ENCODE data around the gene SHB. TPM values are rescaled to one million over a fixed set of nuclear protein-coding genes. Genes with fewer than 3 reads are reported as not detected.

SHB gene
- total and polyA plus RNA-seq, 2 donors: 10.4 to 17.1 TPM

GRCh38 chr9:38015266-38015665 is 53.8 kb downstream of the SHB start:
- no peak overlapping the region for H3K4me3 ChIP-seq (ENCODE audit: low read depth, low read length)
- no peak for DNase-seq (ENCODE audit: extremely low spot score)

GRCh38 chr9:38012767-38013450 is 56.1 kb downstream of the SHB start:
- no peak overlapping the region for H3K27ac ChIP-seq (ENCODE audit: low read depth)
- H3K4me3 ChIP-seq (ENCODE audit: low read depth, low read length): no peak overlapping the region
- H3K4me1 ChIP-seq (ENCODE audit: insufficient read depth): no peaks in the 10 kb centered on the region
- H3K36me3 ChIP-seq (ENCODE audit: insufficient read depth): no peaks in the 10 kb centered on the region
- WGBS: 91% methylated on average over 9 of the region's 9 CpGs
- DNase-seq (ENCODE audit: extremely low spot score): no peak

More at GRCh38 chr9:38015266-38015665, 53.8 kb downstream of the SHB start:
- 44% methylated on average over 4 of the region's 4 CpGs for WGBS
- Histone ChIP-seq H3K36me3 (ENCODE audit: insufficient read depth) (no peaks in the 10 kb centered on the region), H3K4me1 (ENCODE audit: insufficient read depth) (peaks cover 2% of the 10 kb centered on the region), H3K27ac (ENCODE audit: low read depth) (no peak overlapping the region)

DNA sequence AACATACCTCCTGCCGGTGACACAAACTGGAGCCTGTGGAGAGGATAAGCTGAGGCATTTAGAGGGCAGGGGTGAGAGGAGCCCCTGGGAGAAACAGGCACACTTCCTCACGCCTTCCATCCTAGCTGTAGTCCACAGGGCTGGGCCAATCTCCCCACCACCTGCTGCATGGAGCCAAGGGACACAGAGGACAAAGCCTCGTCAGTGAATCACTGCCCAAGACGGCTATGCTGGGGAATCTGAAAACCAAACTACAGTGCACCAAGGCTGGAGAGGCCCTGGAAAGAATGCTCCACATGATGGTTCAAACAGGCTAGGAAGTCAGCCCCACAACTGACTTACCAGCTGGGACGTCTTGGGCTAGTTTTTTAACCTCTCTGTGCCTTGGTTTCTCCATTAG is 57.0 kb downstream of the SHB start:
- 90% methylated on average over 5 of the region's 5 CpGs for WGBS
- DNase-seq (ENCODE audit: extremely low spot score): no peak
- Histone ChIP-seq H3K4me3 (ENCODE audit: low read depth, low read length) (no peak overlapping the region), H3K27ac (ENCODE audit: low read depth) (no peak overlapping the region), H3K36me3 (ENCODE audit: insufficient read depth) (no peaks in the 10 kb centered on the region), H3K4me1 (ENCODE audit: insufficient read depth) (no peaks in the 10 kb centered on the region)

DNA sequence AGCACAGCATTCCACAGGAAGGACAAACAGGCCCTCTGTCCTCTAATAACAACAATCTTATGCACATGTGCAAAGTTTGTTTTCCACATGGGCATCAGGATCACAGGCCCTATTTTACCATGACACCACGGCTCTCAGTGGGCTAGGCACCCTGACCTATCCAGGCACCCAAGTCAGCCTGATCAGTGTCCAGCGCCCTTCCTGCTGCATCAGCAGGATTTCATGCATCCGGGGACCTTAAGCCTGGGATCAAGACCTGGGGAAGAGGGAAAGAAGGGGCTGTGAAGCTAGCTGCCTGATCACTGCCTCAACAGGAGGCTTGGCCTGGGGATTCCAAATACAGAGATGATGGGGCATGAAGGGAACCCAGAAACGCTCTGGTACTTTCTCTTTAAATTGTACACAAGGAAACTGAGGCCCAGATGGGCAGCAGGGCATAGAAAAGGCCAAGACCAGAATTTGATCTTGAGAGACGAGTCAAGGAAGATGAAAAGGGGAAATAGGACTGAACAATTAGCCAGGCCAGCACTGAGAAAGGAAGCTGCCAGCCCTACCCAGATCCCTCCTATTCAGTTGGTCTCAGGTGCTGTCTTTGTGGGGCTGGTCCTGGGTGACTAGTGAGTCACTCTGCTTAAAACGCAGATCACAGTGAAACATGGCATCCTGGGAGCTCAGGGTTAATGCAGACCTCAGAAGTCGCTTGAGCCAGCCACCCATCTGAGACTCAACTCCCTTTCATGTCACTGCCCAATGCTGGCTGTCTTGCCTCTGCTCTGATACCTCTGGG is 57.9 kb downstream of the SHB start:
- no peak overlapping the region for H3K27ac ChIP-seq (ENCODE audit: low read depth)
- H3K4me3 ChIP-seq (ENCODE audit: low read depth, low read length): no peak overlapping the region
- no peaks in the 10 kb centered on the region for H3K4me1 ChIP-seq (ENCODE audit: insufficient read depth)
- no peaks in the 10 kb centered on the region for H3K36me3 ChIP-seq (ENCODE audit: insufficient read depth)
- no peak for DNase-seq (ENCODE audit: extremely low spot score)
- WGBS: 85% methylated on average over 7 of the region's 7 CpGs

GRCh38 chr9:38009990-38010389 is 59.0 kb downstream of the SHB start:
- H3K4me3 ChIP-seq (ENCODE audit: low read depth, low read length): no peak overlapping the region
- 82% methylated on average over 4 of the region's 4 CpGs for WGBS
- H3K27ac ChIP-seq (ENCODE audit: low read depth): no peak overlapping the region
- H3K36me3 ChIP-seq (ENCODE audit: insufficient read depth): no peaks in the 10 kb centered on the region
- no peaks in the 10 kb centered on the region for H3K4me1 ChIP-seq (ENCODE audit: insufficient read depth)
- no peak for DNase-seq (ENCODE audit: extremely low spot score)

DNA sequence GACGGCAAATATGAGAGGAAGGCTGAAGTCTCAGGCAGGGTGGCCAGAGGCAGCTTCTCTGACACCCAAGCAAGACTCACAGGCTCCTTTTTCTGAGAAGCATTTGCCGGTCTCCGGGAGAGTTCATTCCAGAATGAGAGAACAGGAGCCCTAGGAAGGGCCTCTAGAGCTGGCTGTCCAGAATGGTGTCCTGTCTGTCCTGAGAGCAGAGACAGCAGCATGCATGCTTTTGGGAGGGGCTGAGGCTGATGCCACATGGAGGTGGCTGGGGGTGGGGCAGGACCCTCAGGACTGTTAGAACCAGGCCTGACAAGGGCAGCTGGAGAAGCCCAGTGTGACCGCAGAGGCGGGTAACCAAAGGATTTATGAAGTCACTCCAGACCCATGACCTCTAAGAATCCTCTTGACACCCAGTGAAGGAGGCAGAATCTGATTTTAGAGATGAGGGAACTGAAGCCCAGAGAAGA is 60.0 kb downstream of the SHB start:
- no peaks in the 10 kb centered on the region for H3K36me3 ChIP-seq (ENCODE audit: insufficient read depth)
- no peaks in the 10 kb centered on the region for H3K4me1 ChIP-seq (ENCODE audit: insufficient read depth)
- H3K27ac ChIP-seq (ENCODE audit: low read depth): no peak overlapping the region
- H3K4me3 ChIP-seq (ENCODE audit: low read depth, low read length): no peak overlapping the region
- no peak for DNase-seq (ENCODE audit: extremely low spot score)
- 88% methylated on average over 5 of the region's 5 CpGs for WGBS

DNA sequence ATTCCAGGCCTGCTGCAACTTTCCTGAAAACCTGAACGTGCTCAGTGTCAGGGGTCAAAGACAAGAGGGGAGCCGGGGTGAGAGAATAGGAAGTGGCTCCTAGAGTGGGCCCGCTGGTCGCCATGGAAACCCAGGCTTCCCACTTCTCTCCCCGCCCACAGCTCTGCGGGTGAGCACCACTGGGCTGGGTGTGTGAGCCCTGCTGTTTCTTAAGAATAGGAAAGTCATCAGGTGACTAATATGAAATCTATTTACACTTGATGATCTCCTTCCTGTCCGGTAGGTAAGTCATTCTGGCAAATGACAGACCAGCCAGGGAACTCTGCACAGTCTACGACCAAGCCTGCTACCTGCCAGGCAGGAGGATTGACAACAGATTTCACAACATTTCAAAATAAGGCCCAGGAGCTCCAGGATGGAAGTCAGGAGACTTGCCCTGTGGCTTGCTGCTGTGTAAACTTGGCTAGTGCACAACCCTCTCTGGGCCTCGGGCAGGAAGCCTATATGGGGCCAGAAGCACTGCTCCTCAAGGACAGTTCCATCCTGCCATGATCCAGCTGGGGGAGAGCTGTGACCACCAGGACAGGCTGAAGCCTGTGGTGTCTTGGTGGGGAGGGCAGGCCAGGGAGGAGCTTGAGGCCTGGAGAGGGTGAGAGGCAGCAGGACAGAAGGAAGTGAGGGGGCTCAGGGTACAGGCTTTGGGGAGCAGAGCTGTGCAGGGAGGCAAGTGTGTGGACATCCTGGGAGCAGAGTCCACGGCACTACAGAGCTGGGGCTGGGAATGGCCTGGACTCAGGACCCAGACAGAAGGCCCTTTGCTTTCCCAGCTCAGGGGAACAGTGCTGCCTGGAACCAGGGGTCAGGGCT is 60.6 kb downstream of the SHB start:
- no peaks in the 10 kb centered on the region for H3K4me1 ChIP-seq (ENCODE audit: insufficient read depth)
- H3K36me3 ChIP-seq (ENCODE audit: insufficient read depth): no peaks in the 10 kb centered on the region
- DNase-seq (ENCODE audit: extremely low spot score): no peak
- WGBS: 56% methylated on average over 10 of the region's 10 CpGs
- H3K4me3 ChIP-seq (ENCODE audit: low read depth, low read length): no peak overlapping the region
- peak overlapping the region; percentile 14 for H3K27ac ChIP-seq (ENCODE audit: low read depth)

- 95% methylated on average over 5 of the region's 5 CpGs for WGBS
- no peaks in the 10 kb centered on the region for H3K4me1 ChIP-seq (ENCODE audit: insufficient read depth)
- no peak for DNase-seq (ENCODE audit: extremely low spot score)
Observed at GRCh38 chr9:38007016-38007415, 62.0 kb downstream of the SHB start.

GRCh38 chr9:38006163-38006562 is 62.9 kb downstream of the SHB start:
- no peak overlapping the region for H3K27ac ChIP-seq (ENCODE audit: low read depth)
- H3K4me3 ChIP-seq (ENCODE audit: low read depth, low read length): no peak overlapping the region
- 80% methylated on average over 7 of the region's 7 CpGs for WGBS
- no peaks in the 10 kb centered on the region for H3K36me3 ChIP-seq (ENCODE audit: insufficient read depth)
- no peak for DNase-seq (ENCODE audit: extremely low spot score)
- H3K4me1 ChIP-seq (ENCODE audit: insufficient read depth): no peaks in the 10 kb centered on the region

More at GRCh38 chr9:38007016-38007415, 62.0 kb downstream of the SHB start:
- H3K27ac ChIP-seq (ENCODE audit: low read depth): no peak overlapping the region
- H3K4me3 ChIP-seq (ENCODE audit: low read depth, low read length): no peak overlapping the region
- no peaks in the 10 kb centered on the region for H3K36me3 ChIP-seq (ENCODE audit: insufficient read depth)

GRCh38 chr9:38004809-38005560 is 64.0 kb downstream of the SHB start:
- no peaks in the 10 kb centered on the region for H3K4me1 ChIP-seq (ENCODE audit: insufficient read depth)
- H3K36me3 ChIP-seq (ENCODE audit: insufficient read depth): no peaks in the 10 kb centered on the region
- WGBS: 90% methylated on average over 12 of the region's 12 CpGs
- no peak overlapping the region for H3K4me3 ChIP-seq (ENCODE audit: low read depth, low read length)
- no peak for DNase-seq (ENCODE audit: extremely low spot score)
- H3K27ac ChIP-seq (ENCODE audit: low read depth): no peak overlapping the region

DNA sequence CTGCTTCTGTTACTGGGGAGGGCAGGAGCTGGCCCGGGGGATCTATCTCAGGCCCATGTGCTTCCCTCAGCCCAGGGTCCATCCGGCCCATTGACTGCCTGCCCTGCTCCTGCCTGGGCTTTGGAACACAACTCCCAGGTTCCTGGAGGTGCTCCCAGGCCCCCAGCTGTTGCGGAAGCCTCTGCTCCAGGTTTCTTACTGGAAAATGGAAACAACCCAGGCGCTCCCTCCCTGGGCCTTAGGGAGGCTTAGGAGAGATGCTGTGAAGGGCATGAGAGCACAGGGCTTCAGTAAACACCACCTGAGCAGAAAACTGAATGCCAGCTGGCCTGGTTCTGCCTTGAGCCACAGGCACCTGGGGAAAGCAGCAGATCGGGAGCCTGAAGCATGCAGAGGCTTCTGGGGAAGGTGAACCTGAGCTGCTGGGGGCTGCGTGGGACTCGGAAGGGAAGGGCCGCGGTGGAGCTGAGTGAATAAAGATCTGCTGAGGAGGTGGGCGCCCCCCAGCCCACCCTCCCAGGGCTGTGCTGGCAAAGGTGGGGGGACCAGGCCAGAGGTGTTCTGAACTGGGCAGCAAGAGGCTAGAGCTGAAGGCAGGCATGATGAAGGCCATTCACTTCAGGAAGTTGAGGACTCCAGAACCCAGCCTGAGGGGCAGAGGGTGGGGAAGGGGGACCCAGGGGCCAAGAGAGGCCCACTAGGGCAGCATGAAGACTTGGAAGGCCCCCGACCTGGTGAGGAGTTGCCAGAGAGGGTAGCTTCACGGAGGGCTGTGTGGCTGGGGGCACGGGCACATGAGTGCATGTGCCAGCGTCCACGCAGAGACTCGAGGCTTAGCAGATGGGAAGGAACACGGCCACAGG is 64.8 kb downstream of the SHB start:
- Histone ChIP-seq H3K4me1 (ENCODE audit: insufficient read depth) (no peaks in the 10 kb centered on the region), H3K36me3 (ENCODE audit: insufficient read depth) (no peaks in the 10 kb centered on the region), H3K4me3 (ENCODE audit: low read depth, low read length) (no peak overlapping the region), H3K27ac (ENCODE audit: low read depth) (no peak overlapping the region)
- 88% methylated on average over 17 of the region's 17 CpGs for WGBS
- no peak for DNase-seq (ENCODE audit: extremely low spot score)

GRCh38 chr9:38003230-38003629 is 65.8 kb downstream of the SHB start:
- no peak for DNase-seq (ENCODE audit: extremely low spot score)
- Histone ChIP-seq H3K4me1 (ENCODE audit: insufficient read depth) (no peaks in the 10 kb centered on the region), H3K4me3 (ENCODE audit: low read depth, low read length) (no peak overlapping the region), H3K36me3 (ENCODE audit: insufficient read depth) (no peaks in the 10 kb centered on the region), H3K27ac (ENCODE audit: low read depth) (no peak overlapping the region)
- 81% methylated on average over 8 of the region's 8 CpGs for WGBS

Data from urinary bladder (tissue), 4 donors.